ENCODE measurements around the gene EVC.
"Not testable (repeated sequence)": the region's sequence is repeated elsewhere in the genome, so short reads cannot be mapped to it uniquely, and the experiment has no call there.

EVC gene

GRCh38 chr4:5837483-5837882 is 126.5 kb downstream of the EVC start:
- H3K4me1 ChIP-seq (ENCODE audit: control insufficient read depth in 2 of 2, insufficient read depth in 1 of 2, low read depth in 1 of 2, low read length in 2 of 2); H3K4me3 ChIP-seq (ENCODE audit: low read length in 2 of 2); H3K18ac ChIP-seq (ENCODE audit: low read length); H3K4me2 ChIP-seq (ENCODE audit: insufficient read depth, low read length, poor library complexity, severe bottlenecking); H2BK5ac ChIP-seq (ENCODE audit: low read length); DNase-seq (ENCODE audit: low spot score); H3K79me1 ChIP-seq (ENCODE audit: low read depth, low read length); H4K8ac ChIP-seq (ENCODE audit: low read depth, low read length); H2AFZ ChIP-seq (ENCODE audit: low read length); H2BK15ac ChIP-seq (ENCODE audit: low read length); H3K23ac ChIP-seq (ENCODE audit: low read depth, low read length, poor library complexity); H3K9ac ChIP-seq (ENCODE audit: low read depth, low read length, poor library complexity); H3K9me3 ChIP-seq (replicated peaks in 1 of 2; ENCODE audit: control insufficient read depth in 2 of 2, insufficient read depth in 1 of 2, low read depth in 1 of 2, low read length in 2 of 2); H2AK5ac ChIP-seq (ENCODE audit: low read depth, low read length); H4K91ac ChIP-seq (ENCODE audit: low read depth, low read length, poor library complexity); H3K14ac ChIP-seq (ENCODE audit: low read length); H3K4ac ChIP-seq (ENCODE audit: low read length); H2BK120ac ChIP-seq (ENCODE audit: low read depth, low read length); H3K27me3 ChIP-seq (ENCODE audit: control insufficient read depth in 3 of 3, insufficient read depth in 3 of 3, low read depth in 1 of 3, low read length in 3 of 3); H2BK12ac ChIP-seq (ENCODE audit: low read length); H3K27ac ChIP-seq (replicated peaks; ENCODE audit: low read length): not testable (repeated sequence)
- WGBS, 2 donors (ENCODE audit: extremely low coverage in 2 of 2, insufficient read length in 2 of 2, insufficient replicate concordance in 1 of 2), result no CpG with 5 or more reads among the region's 6 CpGs
- peaks cover 64 to 94% of the 10 kb centered on the region in 2 donors for H3K36me3 ChIP-seq (replicated peaks in 1 of 2; ENCODE audit: control insufficient read depth in 2 of 2, insufficient read depth in 2 of 2, low read length in 2 of 2)

GRCh38 chr4:5839332-5839731 is 128.3 kb downstream of the EVC start:
- H3K18ac ChIP-seq (ENCODE audit: low read length), result no peak overlapping the region
- H2AK5ac ChIP-seq (ENCODE audit: low read depth, low read length), result no peak overlapping the region
- no peak overlapping the region for H3K27ac ChIP-seq (replicated peaks; ENCODE audit: low read length)
- no peaks in the 10 kb centered on the region for H3K9me3 ChIP-seq (replicated peaks in 1 of 2; ENCODE audit: control insufficient read depth in 2 of 2, insufficient read depth in 1 of 2, low read depth in 1 of 2, low read length in 2 of 2)
- no peak overlapping the region for H3K14ac ChIP-seq (ENCODE audit: low read length)
- H3K4me1 ChIP-seq (ENCODE audit: control insufficient read depth in 2 of 2, insufficient read depth in 1 of 2, low read depth in 1 of 2, low read length in 2 of 2), result no peaks in the 10 kb centered on the region
- DNase-seq (ENCODE audit: low spot score), result no peak
- no peak overlapping the region for H2AFZ ChIP-seq (ENCODE audit: low read length)
- H2BK12ac ChIP-seq (ENCODE audit: low read length), result no peak overlapping the region
- no peak overlapping the region for H4K91ac ChIP-seq (ENCODE audit: low read depth, low read length, poor library complexity)
- H3K4me3 ChIP-seq (ENCODE audit: low read length in 2 of 2), result no peak overlapping the region
- H4K8ac ChIP-seq (ENCODE audit: low read depth, low read length), result no peak overlapping the region
- H3K27me3 ChIP-seq (ENCODE audit: control insufficient read depth in 3 of 3, insufficient read depth in 3 of 3, low read depth in 1 of 3, low read length in 3 of 3), result peaks cover 0 to 3% (median 0%) of the 10 kb centered on the region in 3 experiments
- H2BK120ac ChIP-seq (ENCODE audit: low read depth, low read length), result no peak overlapping the region
- no peak overlapping the region for H2BK5ac ChIP-seq (ENCODE audit: low read length)
- H3K9ac ChIP-seq (ENCODE audit: low read depth, low read length, poor library complexity), result no peak overlapping the region
- no peak overlapping the region for H3K4ac ChIP-seq (ENCODE audit: low read length)
- H3K23ac ChIP-seq (ENCODE audit: low read depth, low read length, poor library complexity), result no peak overlapping the region
- H3K4me2 ChIP-seq (ENCODE audit: insufficient read depth, low read length, poor library complexity, severe bottlenecking), result no peak overlapping the region
- WGBS, 2 donors (ENCODE audit: extremely low coverage in 2 of 2, insufficient read length in 2 of 2, insufficient replicate concordance in 1 of 2), result no CpG with 5 or more reads among the region's 13 CpGs
- H2BK15ac ChIP-seq (ENCODE audit: low read length), result no peak overlapping the region
- H3K36me3 ChIP-seq (replicated peaks in 1 of 2; ENCODE audit: control insufficient read depth in 2 of 2, insufficient read depth in 2 of 2, low read length in 2 of 2), result peaks cover 70 to 98% of the 10 kb centered on the region in 2 donors
- H3K79me1 ChIP-seq (ENCODE audit: low read depth, low read length), result no peaks in the 10 kb centered on the region

GRCh38 chr4:5839751-5840674 is 129.0 kb downstream of the EVC start:
- Histone ChIP-seq H3K23ac (ENCODE audit: low read depth, low read length, poor library complexity) (no peak overlapping the region), H2AK5ac (ENCODE audit: low read depth, low read length) (no peak overlapping the region), H4K8ac (ENCODE audit: low read depth, low read length) (no peak overlapping the region), H2BK120ac (ENCODE audit: low read depth, low read length) (no peak overlapping the region), H3K14ac (ENCODE audit: low read length) (no peak overlapping the region), H3K27ac (replicated peaks; ENCODE audit: low read length) (no peak overlapping the region), H2BK12ac (ENCODE audit: low read length) (no peak overlapping the region), H2BK5ac (ENCODE audit: low read length) (no peak overlapping the region), H3K36me3 (replicated peaks in 1 of 2; ENCODE audit: control insufficient read depth in 2 of 2, insufficient read depth in 2 of 2, low read length in 2 of 2) (peaks cover 70 to 98% of the 10 kb centered on the region in 2 donors), H3K4me3 (ENCODE audit: low read length in 2 of 2) (no peak overlapping the region), H3K79me1 (ENCODE audit: low read depth, low read length) (no peaks in the 10 kb centered on the region), H3K4me1 (ENCODE audit: control insufficient read depth in 2 of 2, insufficient read depth in 1 of 2, low read depth in 1 of 2, low read length in 2 of 2) (no peaks in the 10 kb centered on the region), H3K27me3 (ENCODE audit: control insufficient read depth in 3 of 3, insufficient read depth in 3 of 3, low read depth in 1 of 3, low read length in 3 of 3) (peaks cover 0 to 3% (median 0%) of the 10 kb centered on the region in 3 experiments), H3K9ac (ENCODE audit: low read depth, low read length, poor library complexity) (peak overlapping the region; percentile 66), H3K9me3 (replicated peaks in 1 of 2; ENCODE audit: control insufficient read depth in 2 of 2, insufficient read depth in 1 of 2, low read depth in 1 of 2, low read length in 2 of 2) (no peaks in the 10 kb centered on the region), H2AFZ (ENCODE audit: low read length) (no peak overlapping the region), H3K4ac (ENCODE audit: low read length) (no peak overlapping the region), H2BK15ac (ENCODE audit: low read length) (no peak overlapping the region), H4K91ac (ENCODE audit: low read depth, low read length, poor library complexity) (no peak overlapping the region), H3K18ac (ENCODE audit: low read length) (no peak overlapping the region), H3K4me2 (ENCODE audit: insufficient read depth, low read length, poor library complexity, severe bottlenecking) (no peak overlapping the region)
- DNase-seq (ENCODE audit: low spot score), result no peak
- WGBS, 2 donors (ENCODE audit: extremely low coverage in 2 of 2, insufficient read length in 2 of 2, insufficient replicate concordance in 1 of 2), result no CpG with 5 or more reads among the region's 30 CpGs

GRCh38 chr4:5842456-5842855 is 131.5 kb downstream of the EVC start:
- H2AFZ ChIP-seq (ENCODE audit: low read length), result no peak overlapping the region
- H3K9me3 ChIP-seq (replicated peaks in 1 of 2; ENCODE audit: control insufficient read depth in 2 of 2, insufficient read depth in 1 of 2, low read depth in 1 of 2, low read length in 2 of 2), result no peaks in the 10 kb centered on the region
- H3K36me3 ChIP-seq (replicated peaks in 1 of 2; ENCODE audit: control insufficient read depth in 2 of 2, insufficient read depth in 2 of 2, low read length in 2 of 2), result peaks cover 60 to 96% of the 10 kb centered on the region in 2 donors
- H4K91ac ChIP-seq (ENCODE audit: low read depth, low read length, poor library complexity), result no peak overlapping the region
- 100% methylated on average over 1 of the region's 4 CpGs; no CpG with 5 or more reads in 1 of the 2 donors for WGBS, 2 donors (ENCODE audit: extremely low coverage in 2 of 2, insufficient read length in 2 of 2, insufficient replicate concordance in 1 of 2)
- H3K14ac ChIP-seq (ENCODE audit: low read length), result no peak overlapping the region
- no peak overlapping the region for H2BK120ac ChIP-seq (ENCODE audit: low read depth, low read length)
- no peak overlapping the region for H3K4me2 ChIP-seq (ENCODE audit: insufficient read depth, low read length, poor library complexity, severe bottlenecking)
- no peak overlapping the region for H2BK12ac ChIP-seq (ENCODE audit: low read length)
- H3K23ac ChIP-seq (ENCODE audit: low read depth, low read length, poor library complexity), result peak overlapping the region; percentile 52
- no peak overlapping the region for H2BK5ac ChIP-seq (ENCODE audit: low read length)
- no peaks in the 10 kb centered on the region for H3K79me1 ChIP-seq (ENCODE audit: low read depth, low read length)
- H3K4me3 ChIP-seq (ENCODE audit: low read length in 2 of 2), result peak overlapping the region in 1 of 2 donors; percentile 67
- H4K8ac ChIP-seq (ENCODE audit: low read depth, low read length), result no peak overlapping the region
- H3K4me1 ChIP-seq (ENCODE audit: control insufficient read depth in 2 of 2, insufficient read depth in 1 of 2, low read depth in 1 of 2, low read length in 2 of 2), result peaks cover 0 to 6% of the 10 kb centered on the region in 2 donors
- H3K4ac ChIP-seq (ENCODE audit: low read length), result no peak overlapping the region
- peak overlapping the region; percentile 65 for H3K9ac ChIP-seq (ENCODE audit: low read depth, low read length, poor library complexity)
- H3K18ac ChIP-seq (ENCODE audit: low read length), result no peak overlapping the region
- no peak overlapping the region for H2BK15ac ChIP-seq (ENCODE audit: low read length)
- H2AK5ac ChIP-seq (ENCODE audit: low read depth, low read length), result no peak overlapping the region
- DNase-seq (ENCODE audit: low spot score), result no peak
- H3K27me3 ChIP-seq (ENCODE audit: control insufficient read depth in 3 of 3, insufficient read depth in 3 of 3, low read depth in 1 of 3, low read length in 3 of 3), result peaks cover 0 to 3% (median 0%) of the 10 kb centered on the region in 3 experiments
- H3K27ac ChIP-seq (replicated peaks; ENCODE audit: low read length), result no peak overlapping the region

Data from neuronal stem cell (in vitro differentiated cells).